H1 (cell line): ENCODE results near the gene OR2Y1. TPM values are rescaled to one million over a fixed set of nuclear protein-coding genes. Genes with fewer than 3 reads are reported as not detected.

Experiments
- CTCF ChIA-PET: fragments of 300-600 bp; sonication (Branson Sonifier 250); formaldehyde crosslinking; loops from one replicate; lab custom pipeline; 2021; ENCODE audit not compliant: partially characterized antibody; lab: Charles Lee
- POLR2A ChIA-PET: fragments of 300-600 bp; sonication (Branson Sonifier 250); formaldehyde crosslinking; loops from one replicate; lab custom pipeline; 2021; ENCODE audit warnings: inconsistent platforms; ENCODE audit not compliant: partially characterized antibody; lab: Charles Lee
- DNase-seq, 2 experiments: peaks; one replicate each; pipeline versions ENCODE4 v3.0.0 to v3.0.0-alpha.2; 2010 to 2022; ENCODE audit warnings: low spot score in 2 of 2, low read depth in 1 of 2, mixed read lengths in 1 of 2
- FAIRE-seq: peaks from 2 replicates; lab custom pipeline; 2011; peaks lifted over from hg19 to GRCh38; lab: Jason Lieb, UNC
- H2AFZ ChIP-seq: 2 replicates; pipeline ENCODE4 v1.8.1; 2012; ENCODE audit warnings: low read length, inconsistent platforms
- H2AK5ac ChIP-seq: 2 replicates; pipeline ENCODE4 v1.6.1; 2013; ENCODE audit warnings: low read depth, low read length
- H2BK120ac ChIP-seq: replicated peaks from 2 replicates; pipeline ENCODE3; 2013; ENCODE audit warnings: low read depth, low read length, inconsistent platforms
- H2BK12ac ChIP-seq: 2 replicates; pipeline ENCODE4 v1.6.1; 2013; ENCODE audit warnings: low read depth, low read length
- H2BK15ac ChIP-seq: 2 replicates; pipeline ENCODE4 v1.6.1; 2013; ENCODE audit warnings: low read length
- H2BK20ac ChIP-seq: 2 replicates; pipeline ENCODE4 v1.6.1; 2013; ENCODE audit warnings: low read length
- H2BK5ac ChIP-seq: 2 replicates; pipeline ENCODE4 v1.6.1; 2013; ENCODE audit warnings: low read depth, low read length
- H3K14ac ChIP-seq: 2 replicates; pipeline ENCODE4 v1.6.1; 2013; ENCODE audit warnings: inconsistent platforms; ENCODE audit not compliant: insufficient read length
- H3K18ac ChIP-seq: 2 replicates; pipeline ENCODE4 v1.6.1; 2013; ENCODE audit warnings: low read length; ENCODE audit errors: extremely low read depth
- H3K23ac ChIP-seq: 2 replicates; pipeline ENCODE4 v1.6.1; 2013; ENCODE audit warnings: inconsistent platforms; ENCODE audit not compliant: insufficient read length
- H3K23me2 ChIP-seq: 2 replicates; pipeline ENCODE4 v1.6.1; 2013; ENCODE audit warnings: low read depth, low read length
- H3K27ac ChIP-seq: 2 replicates; pipeline ENCODE4 v1.6.1; 2011; ENCODE audit warnings: low read depth, low read length, inconsistent platforms
- H3K27me3 ChIP-seq, 4 experiments: replicated peaks in 1 of 4; 1 replicate in 1 of 4; 2 replicates in 3 of 4; pipeline versions ENCODE4 v1.6.1 to v1.8.1; 2011 to 2013; ENCODE audit warnings: low read length in 3 of 4, mild to moderate bottlenecking in 3 of 4, inconsistent platforms in 2 of 4, mixed read lengths in 2 of 4, moderate library complexity in 1 of 4; ENCODE audit not compliant: control insufficient read depth in 3 of 4, insufficient read depth in 3 of 4; ENCODE audit errors: extremely low read depth in 1 of 4
- H3K36me3 ChIP-seq, 4 experiments: 2 replicates each; pipeline versions ENCODE4 v1.6.1 to v1.8.1; 2011 to 2013; ENCODE audit warnings: mild to moderate bottlenecking in 4 of 4, low read length in 3 of 4, moderate library complexity in 2 of 4, control low read depth in 1 of 4, inconsistent platforms in 1 of 4; ENCODE audit not compliant: insufficient read depth in 4 of 4, control insufficient read depth in 2 of 4
- H3K4ac ChIP-seq: replicated peaks from 2 replicates; pipeline ENCODE3; 2013; ENCODE audit warnings: low read length, low read depth, mixed read lengths, inconsistent platforms; ENCODE audit not compliant: insufficient read length
- H3K4me1 ChIP-seq, 4 experiments: replicated peaks in 1 of 4; 1 replicate in 1 of 4; 2 replicates in 3 of 4; pipeline versions ENCODE4 v1.6.1 to v1.8.1; 2011 to 2013; ENCODE audit warnings: low read length in 3 of 4, inconsistent platforms in 2 of 4, mixed read lengths in 1 of 4; ENCODE audit not compliant: insufficient read depth in 4 of 4, control insufficient read depth in 3 of 4
- H3K4me2 ChIP-seq, 2 experiments: 2 replicates each; pipeline versions ENCODE4 v1.6.1 to v1.8.1; 2011 to 2013; ENCODE audit warnings: low read depth in 2 of 2, low read length in 2 of 2, control low read depth in 1 of 2, inconsistent platforms in 1 of 2, mild to moderate bottlenecking in 1 of 2; ENCODE audit not compliant: insufficient read depth in 1 of 2
- H3K4me3 ChIP-seq, 4 experiments: fragments of 200-600, 300-600 bp in 1 of 4; sonication (generic), shearing (Covaris generic), sonication (Bioruptor Twin) in 1 of 4; 2 replicates each; pipeline versions ENCODE4 v1.5.1 to v1.8.1; 2011 to 2016; ENCODE audit warnings: low read length in 4 of 4, low read depth in 3 of 4, control low read depth in 2 of 4, inconsistent platforms in 2 of 4, mild to moderate bottlenecking in 2 of 4, mixed read lengths in 1 of 4, moderate library complexity in 1 of 4; ENCODE audit not compliant: insufficient read depth in 2 of 4; ENCODE audit errors: extremely low read depth in 1 of 4
- H3K56ac ChIP-seq: replicated peaks from 2 replicates; pipeline ENCODE3; 2013; ENCODE audit warnings: low read depth, mild to moderate bottlenecking, mixed read lengths, low read length, inconsistent platforms; ENCODE audit not compliant: insufficient read length
- H3K79me1 ChIP-seq: 2 replicates; pipeline ENCODE4 v1.6.1; 2013; ENCODE audit warnings: low read depth, low read length, control low read depth
- H3K79me2 ChIP-seq, 2 experiments: 2 replicates each; pipeline versions ENCODE4 v1.6.1 to v1.8.1; 2012 to 2013; ENCODE audit warnings: low read length in 2 of 2, mild to moderate bottlenecking in 2 of 2, inconsistent platforms in 1 of 2; ENCODE audit not compliant: insufficient read depth in 2 of 2, control insufficient read depth in 1 of 2
- H3K9ac ChIP-seq, 4 experiments: replicated peaks in 1 of 4; 1 replicate in 1 of 4; 2 replicates in 3 of 4; pipeline versions ENCODE4 v1.6.1 to v1.8.1; 2011 to 2013; ENCODE audit warnings: low read depth in 3 of 4, low read length in 3 of 4, control low read depth in 2 of 4, mild to moderate bottlenecking in 2 of 4, moderate library complexity in 2 of 4, inconsistent platforms in 1 of 4; ENCODE audit errors: extremely low read depth in 1 of 4
- H3K9me3 ChIP-seq, 2 experiments: 2 replicates each; pipeline versions ENCODE4 v1.6.1 to v1.8.1; 2012 to 2013; ENCODE audit warnings: mild to moderate bottlenecking in 2 of 2, moderate library complexity in 2 of 2, control low read depth in 1 of 2, inconsistent platforms in 1 of 2, low read depth in 1 of 2, low read length in 1 of 2, mixed read lengths in 1 of 2; ENCODE audit not compliant: insufficient read depth in 2 of 2
- H4K20me1 ChIP-seq, 2 experiments: replicated peaks in 1 of 2; 2 replicates each; pipeline versions ENCODE3 to v1.8.1; 2011 to 2013; ENCODE audit warnings: inconsistent platforms in 2 of 2, low read length in 2 of 2, mild to moderate bottlenecking in 1 of 2; ENCODE audit not compliant: insufficient read depth in 2 of 2, control insufficient read depth in 1 of 2
- H4K5ac ChIP-seq: 2 replicates; pipeline ENCODE4 v1.6.1; 2013; ENCODE audit warnings: low read length, low read depth, mixed read lengths, inconsistent platforms; ENCODE audit not compliant: insufficient read length
- H4K8ac ChIP-seq: 2 replicates; pipeline ENCODE4 v1.8.0; 2013; ENCODE audit warnings: mild to moderate bottlenecking, moderate library complexity, low read length, inconsistent platforms; ENCODE audit not compliant: insufficient read depth; ENCODE audit errors: extremely low read depth
- H4K91ac ChIP-seq: replicated peaks from 2 replicates; pipeline ENCODE3; 2013; ENCODE audit warnings: low read length, mixed read lengths, inconsistent platforms; ENCODE audit not compliant: insufficient read length
- CTCF ChIP-seq, 3 experiments: IDR thresholded peaks; 1 replicate in 2 of 3; 2 replicates in 1 of 3; pipeline versions ENCODE4 v1.5.1 to v1.6.1; 2011; ENCODE audit warnings: low read length in 3 of 3, mild to moderate bottlenecking in 3 of 3, inconsistent platforms in 2 of 3, low read depth in 1 of 3, moderate library complexity in 1 of 3; ENCODE audit not compliant: insufficient read depth in 1 of 3; ENCODE audit errors: control extremely low read depth in 1 of 3
- SP1 ChIP-seq: IDR thresholded peaks from 2 replicates; pipeline ENCODE4 v1.6.1; 2011; ENCODE audit warnings: low read depth, low read length
- TAF7 ChIP-seq: optimal IDR thresholded peaks from 2 replicates; pipeline ENCODE3; 2011; ENCODE audit warnings: low read depth, mild to moderate bottlenecking, inconsistent platforms, low read length, moderate library complexity, borderline replicate concordance
- WGBS, 2 experiments: shearing (Covaris generic) in 1 of 2; methylation state at CpG; one replicate each; pipeline versions ENCODE4 v1.1.6 to v1.1.7; 2013 to 2015; ENCODE audit warnings: low lambda C conversion rate in 2 of 2, mixed read lengths in 2 of 2, inconsistent platforms in 1 of 2, low coverage in 1 of 2, missing lambda C conversion rate in 1 of 2; ENCODE audit not compliant: insufficient replicate concordance in 2 of 2, insufficient coverage in 1 of 2, insufficient read length in 1 of 2; ENCODE audit errors: extremely low coverage in 1 of 2, missing lambda C conversion rate in 1 of 2; 5-methylcytosine and 5-hydroxymethylcytosine counted together
- polyA plus RNA-seq, 7 experiments: library from polyadenylated mRNA; depleted of rRNA in 3 of 7; stranded (reverse) in 5 of 7; unstranded in 2 of 7; fragments of >200 nt in 5 of 7; fragments of 200-250 nt in 2 of 7; gene quantifications; 1 replicate in 5 of 7; 2 replicates in 1 of 7; 4 replicates in 1 of 7; pipeline versions ENCODE4 v1.2.1 to v1.2.3, GENCODE V29; 2011 to 2013; ENCODE audit warnings: missing spikeins in 2 of 7, mixed read lengths in 2 of 7
- total RNA-seq: library from RNA; stranded (reverse); fragmentation: NEBNext Ultra II Directional; extraction: Animal tissue kit (Norgen Biotek cat#: 25700); gene quantifications from 2 replicates; pipeline ENCODE4 v1.2.1, GENCODE V29; 2021

The OR2Y1 gene
- total and polyA plus RNA-seq, 2 of the 8 experiments (the other 6 are each of a cell fraction or from before 2014, with no cell fraction given): not detected

GRCh38 chr5:180739271-180739670, 587 bp downstream of the OR2Y1 start:
- Histone ChIP-seq H3K56ac (no peak overlapping the region), H3K4ac (no peak overlapping the region), H2BK5ac (no peak overlapping the region), H4K91ac (no peak overlapping the region), H3K14ac (no peak overlapping the region), H3K18ac (no peak overlapping the region), H3K9me3 (no peaks in the 10 kb centered on the region), H2BK120ac (no peak overlapping the region), H3K36me3 (no peaks in the 10 kb centered on the region), H2AFZ (no peak overlapping the region), H4K5ac (no peak overlapping the region), H3K27me3 (no peaks in the 10 kb centered on the region), H3K4me2 (no peak overlapping the region), H2BK20ac (no peak overlapping the region), H3K23ac (no peak overlapping the region), H3K27ac (no peak overlapping the region), H2BK15ac (no peak overlapping the region), H3K23me2 (no peaks in the 10 kb centered on the region), H3K4me1 (no peaks in the 10 kb centered on the region), H3K4me3 (no peak overlapping the region), H4K20me1 (no peaks in the 10 kb centered on the region), H3K79me2 (no peaks in the 10 kb centered on the region), H4K8ac (no peak overlapping the region), H2BK12ac (no peak overlapping the region), H3K9ac (no peak overlapping the region), H3K79me1 (no peaks in the 10 kb centered on the region), H2AK5ac (no peak overlapping the region)
- CTCF ChIA-PET: interaction anchor here (3.4 kb wide), 1 partner anchor 21 kb away, joined by 17 read pairs; no protein-coding TSS in a partner anchor
- no peak for TF ChIP-seq CTCF (IDR thresholded peaks at IDR 0.05; ENCODE audit: control extremely low read depth in 1 of 3, insufficient read depth in 1 of 3, low read depth in 1 of 3, low read length in 3 of 3)
- no peak for TF ChIP-seq SP1
- no peak for TF ChIP-seq TAF7
- FAIRE-seq (no peak), DNase-seq (no peak)
- POLR2A ChIA-PET: no interaction called here
- WGBS, 2 experiments: 89% methylated on average over 10 of the region's 10 CpGs; no CpG with 5 or more reads in 1 of the 2 experiments
